IMR-90 (cell line): Measurements from ENCODE around the gene IZUMO4. TPM values are rescaled to one million over a fixed set of nuclear protein-coding genes. Genes with fewer than 3 reads are reported as not detected.

Experiments
- ATAC-seq: fragments of 200-7000 bp; cut with Tn5 transposase; 2 replicates; pipeline ENCODE4 v1.9.1; 2020; ENCODE audit warnings: low read depth, mild to moderate bottlenecking, moderate library complexity
- BruUV-seq: library from RNA; stranded (reverse); fragments of 400-500 nt; replicated peaks from 2 replicates; lab custom pipeline; 2021; lab: Mats Ljungman, UMichigan
- CTCF ChIA-PET: fragments of 300-600 bp; formaldehyde crosslinking; extraction: SDS; loops from one replicate; lab custom pipeline; 2021; ENCODE audit warnings: antibody characterized with exemption; lab: Yijun Ruan, JAX
- POLR2A ChIA-PET: fragments of 300-600 bp; sonication (Branson Sonifier 250); formaldehyde crosslinking; loops from one replicate; lab custom pipeline; 2022; ENCODE audit warnings: antibody characterized with exemption; ENCODE audit not compliant: unreplicated experiment; lab: Charles Lee
- DNase-seq: peaks from one replicate; pipeline ENCODE4 v3.0.0; 2013
- H2AFZ ChIP-seq: replicated peaks from 2 replicates; pipeline ENCODE3; 2013; ENCODE audit warnings: low read length, mild to moderate bottlenecking; ENCODE audit not compliant: poor library complexity
- H2AK5ac ChIP-seq: 2 replicates; pipeline ENCODE4 v1.6.1; 2013; ENCODE audit warnings: low read depth, low read length, inconsistent platforms
- H2AK9ac ChIP-seq: replicated peaks from 2 replicates; pipeline ENCODE3; 2013; ENCODE audit warnings: mild to moderate bottlenecking, low read depth, low read length, moderate library complexity; ENCODE audit not compliant: poor library complexity
- H2BK120ac ChIP-seq: 2 replicates; pipeline ENCODE4 v1.6.1; 2013; ENCODE audit warnings: low read depth, low read length, inconsistent platforms
- H2BK15ac ChIP-seq: 3 replicates; pipeline ENCODE4 v1.6.1; 2013; ENCODE audit warnings: low read depth, low read length, inconsistent platforms
- H2BK20ac ChIP-seq: 2 replicates; pipeline ENCODE4 v1.6.1; 2013; ENCODE audit warnings: low read depth, mild to moderate bottlenecking, inconsistent platforms, low read length, moderate library complexity
- H2BK5ac ChIP-seq: 2 replicates; pipeline ENCODE4 v1.6.1; 2013; ENCODE audit warnings: mild to moderate bottlenecking, low read depth, low read length, inconsistent platforms; ENCODE audit not compliant: poor library complexity, severe bottlenecking
- H3K14ac ChIP-seq: replicated peaks from 2 replicates; pipeline ENCODE4 v1.6.1; 2013; ENCODE audit warnings: low read depth, low read length, inconsistent platforms
- H3K18ac ChIP-seq: 2 replicates; pipeline ENCODE4 v1.6.1; 2013; ENCODE audit warnings: low read depth, low read length, control low read depth
- H3K23ac ChIP-seq: 2 replicates; pipeline ENCODE4 v1.6.1; 2013; ENCODE audit warnings: low read depth, low read length, inconsistent platforms
- H3K27ac ChIP-seq: 2 replicates; pipeline ENCODE4 v1.5.1; 2013; ENCODE audit warnings: mild to moderate bottlenecking, control low read depth, low read length; ENCODE audit not compliant: insufficient read depth
- H3K27me3 ChIP-seq: 2 replicates; pipeline ENCODE4 v1.6.1; 2013; ENCODE audit warnings: low read length; ENCODE audit not compliant: control insufficient read depth, insufficient read depth
- H3K36me3 ChIP-seq: 2 replicates; pipeline ENCODE4 v1.6.1; 2013; ENCODE audit warnings: low read length, mixed read lengths; ENCODE audit not compliant: control insufficient read depth, insufficient read depth
- H3K4ac ChIP-seq: 2 replicates; pipeline ENCODE4 v1.6.1; 2013; ENCODE audit warnings: low read depth, low read length, inconsistent platforms
- H3K4me1 ChIP-seq: 2 replicates; pipeline ENCODE4 v1.6.1; 2013; ENCODE audit warnings: low read length, mixed read lengths; ENCODE audit not compliant: control insufficient read depth, insufficient read depth
- H3K4me2 ChIP-seq: 2 replicates; pipeline ENCODE4 v1.6.1; 2013; ENCODE audit warnings: low read depth, mild to moderate bottlenecking, control low read depth, low read length, moderate library complexity
- H3K4me3 ChIP-seq: 2 replicates; pipeline ENCODE4 v1.5.1; 2013; ENCODE audit warnings: low read depth, mild to moderate bottlenecking, control low read depth, low read length, moderate library complexity; ENCODE audit not compliant: insufficient read depth
- H3K56ac ChIP-seq: 2 replicates; pipeline ENCODE4 v1.6.1; 2013; ENCODE audit warnings: low read length, inconsistent platforms; ENCODE audit not compliant: insufficient read depth; ENCODE audit errors: extremely low read depth
- H3K79me1 ChIP-seq, 2 experiments: 2 replicates each; pipeline ENCODE4 v1.6.1; 2013; ENCODE audit warnings: low read length in 2 of 2, inconsistent platforms in 1 of 2, low read depth in 1 of 2
- H3K9ac ChIP-seq: 2 replicates; pipeline ENCODE4 v1.6.1; 2013; ENCODE audit warnings: low read depth, low read length, control low read depth
- H3K9me1 ChIP-seq: 2 replicates; pipeline ENCODE4 v1.6.1; 2013; ENCODE audit warnings: low read length, inconsistent platforms; ENCODE audit not compliant: insufficient read depth
- H3K9me3 ChIP-seq: 2 replicates; pipeline ENCODE4 v1.6.1; 2013; ENCODE audit warnings: low read length; ENCODE audit not compliant: control insufficient read depth, insufficient read depth
- H4K20me1 ChIP-seq: 2 replicates; pipeline ENCODE4 v1.6.1; 2013; ENCODE audit warnings: low read length, inconsistent platforms; ENCODE audit not compliant: insufficient read depth
- H4K5ac ChIP-seq: 2 replicates; pipeline ENCODE4 v1.6.1; 2013; ENCODE audit warnings: mild to moderate bottlenecking, low read depth, low read length, control low read depth
- H4K8ac ChIP-seq, 2 experiments: 2 replicates each; pipeline ENCODE4 v1.6.1; 2013; ENCODE audit warnings: low read depth in 2 of 2, low read length in 2 of 2, control low read depth in 1 of 2, inconsistent platforms in 1 of 2
- H4K91ac ChIP-seq: 2 replicates; pipeline ENCODE4 v1.6.1; 2013; ENCODE audit warnings: low read depth, low read length, inconsistent platforms; ENCODE audit not compliant: insufficient read depth
- CEBPB ChIP-seq: IDR thresholded peaks from 2 replicates; pipeline ENCODE4 v1.6.1; 2012; ENCODE audit warnings: low read depth, low read length, improper control_type of control experiment
- CHD1 ChIP-seq: IDR thresholded peaks from 2 replicates; pipeline ENCODE4 v1.6.1; 2012; ENCODE audit warnings: low read depth, low read length, improper control_type of control experiment
- FOS ChIP-seq: fragments of 150-350 bp; IDR thresholded peaks from 2 replicates; pipeline ENCODE4 v1.6.1; 2016; ENCODE audit warnings: low read depth, low read length
- MAFK ChIP-seq: IDR thresholded peaks from 2 replicates; pipeline ENCODE4 v1.6.1; 2012; ENCODE audit warnings: low read depth, low read length, improper control_type of control experiment
- MXI1 ChIP-seq: IDR thresholded peaks from 2 replicates; pipeline ENCODE4 v1.6.1; 2012; ENCODE audit warnings: low read depth, mild to moderate bottlenecking, low read length, moderate library complexity, borderline replicate concordance
- NFE2L2 ChIP-seq: fragments of 150-350 bp; IDR thresholded peaks from 2 replicates; pipeline ENCODE4 v1.6.1; 2016; ENCODE audit warnings: low read depth, mild to moderate bottlenecking, low read length
- POLR2A ChIP-seq: IDR thresholded peaks from 2 replicates; pipeline ENCODE4 v1.6.1; 2012; ENCODE audit warnings: mild to moderate bottlenecking, low read depth, low read length
- RAD21 ChIP-seq: IDR thresholded peaks from 2 replicates; pipeline ENCODE4 v1.6.1; 2012; ENCODE audit warnings: low read length, improper control_type of control experiment
- RCOR1 ChIP-seq: IDR thresholded peaks from 2 replicates; pipeline ENCODE4 v1.6.1; 2012; ENCODE audit warnings: mild to moderate bottlenecking, low read length, improper control_type of control experiment; ENCODE audit not compliant: insufficient replicate concordance
- SMC3 ChIP-seq: fragments of 150-350 bp; IDR thresholded peaks from 2 replicates; pipeline ENCODE4 v1.6.1; 2016; ENCODE audit warnings: low read depth, mild to moderate bottlenecking, antibody characterized with exemption, low read length, moderate library complexity
- WGBS, 2 experiments: methylation state at CpG; one replicate each; pipeline versions ENCODE4 v1.1.5 to v1.1.7; 2013; ENCODE audit warnings: missing lambda C conversion rate in 2 of 2; ENCODE audit not compliant: insufficient read length in 1 of 2; ENCODE audit errors: extremely low coverage in 2 of 2; 5-methylcytosine and 5-hydroxymethylcytosine counted together
- dilution Hi-C: fragments of 300-500 bp; cut with HindIII; formaldehyde crosslinking; loops from one replicate; pipeline ENCODE4 v1.14.3; 2018; ENCODE audit warnings: low sequenced_read_pairs; ENCODE audit not compliant: unreplicated experiment
- in situ Hi-C: fragments of 300-500 bp; cut with MboI; formaldehyde crosslinking; loops from 3 replicates; pipeline ENCODE4 v1.14.3; 2019; ENCODE audit warnings: low sequenced_read_pairs, inconsistent platforms, mixed read lengths
- intact Hi-C: fragments of 100-400 bp; cut with micrococcal nuclease; formaldehyde crosslinking; loops from 2 replicates; pipeline ENCODE4 v1.10.0; 2022
- polyA plus RNA-seq, 3 experiments: library from polyadenylated mRNA; depleted of rRNA; stranded (reverse); fragments of >200 nt; gene quantifications; 2 replicates each; pipeline ENCODE4 v1.2.3, GENCODE V29; 2012; ENCODE audit warnings: low replicate concordance in 1 of 3
- total RNA-seq: library from RNA; depleted of rRNA; stranded (reverse); fragments of >200 nt; gene quantifications from 2 replicates; pipeline ENCODE4 v1.2.3, GENCODE V29; 2012
- TF ChIP-seq, protein P1 (sequence below): conservative IDR thresholded peaks from 2 replicates; pipeline ENCODE4 v1.5.1; 2012; ENCODE audit warnings: mild to moderate bottlenecking, low read depth, low read length, improper control_type of control experiment
- TF ChIP-seq, protein P2 (sequence below): fragments of 150-350 bp; IDR thresholded peaks from 2 replicates; pipeline ENCODE4 v1.6.1; 2017; ENCODE audit warnings: mild to moderate bottlenecking, antibody characterized with exemption, low read length, low read depth

Gene IZUMO4
- total and polyA plus RNA-seq, 2 of the 4 experiments (the other 2 are of a cell fraction): 0.72 to 2.8 TPM

DNA sequence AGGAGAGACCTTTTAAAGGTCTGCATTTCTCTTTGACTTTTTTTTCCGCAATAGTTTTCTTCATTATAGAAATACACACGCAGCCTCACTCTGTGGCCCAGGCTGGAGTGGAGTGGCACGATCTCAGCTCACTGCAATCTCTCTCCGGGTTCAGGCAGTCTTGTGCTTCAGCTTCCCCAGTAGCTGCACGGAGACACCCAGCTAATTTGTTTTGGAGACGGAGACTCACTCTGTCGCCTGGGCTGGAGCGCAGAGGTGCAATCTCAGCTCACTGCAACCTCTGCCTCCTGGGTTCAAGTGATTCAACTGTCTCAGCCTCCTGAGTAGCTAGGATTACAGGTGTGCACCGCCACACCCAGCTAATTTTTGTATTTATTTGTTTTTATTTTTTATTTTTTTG lies 33.9 kb upstream of the IZUMO4 start:
- Histone ChIP-seq H2AK9ac (peak overlapping the region; percentile 97), H2BK5ac (no peak overlapping the region), H4K5ac (no peak overlapping the region), H3K56ac (no peak overlapping the region), H2BK120ac (no peak overlapping the region), H3K23ac (no peak overlapping the region), H3K36me3 (no peaks in the 10 kb centered on the region), H3K4me1 (peaks cover 22% of the 10 kb centered on the region), H4K20me1 (no peaks in the 10 kb centered on the region), H3K14ac (no peak overlapping the region), H4K91ac (no peak overlapping the region), H2BK15ac (no peak overlapping the region), H3K4me2 (no peak overlapping the region), H3K4ac (no peak overlapping the region; the same call in 1 of the 2 replicates), H3K27ac (no peak overlapping the region), H3K9ac (no peak overlapping the region), H3K9me3 (no peaks in the 10 kb centered on the region), H2AK5ac (peak overlapping the region; percentile 91; the same call in 1 of the 2 replicates), H3K18ac (no peak overlapping the region), H4K8ac (no peak overlapping the region), H3K9me1 (peaks cover 7% of the 10 kb centered on the region), H2AFZ (peak overlapping the region; percentile 99), H2BK20ac (no peak overlapping the region), H3K4me3 (no peak overlapping the region), H3K27me3 (no peaks in the 10 kb centered on the region), H3K79me1 (peaks cover 5 to 30% of the 10 kb centered on the region in 2 experiments; a peak in 3 of 4 replicates)
- no TSS peak for BruUV-seq
- intact Hi-C loops: no loop called here
- dilution Hi-C loops: no loop called here
- ChIA-PET CTCF (no interaction called here), POLR2A (no interaction called here)
- 81% methylated on average over 6 of the region's 9 CpGs; no CpG with 5 or more reads in 1 of the 2 experiments for WGBS, 2 experiments
- in situ Hi-C loops: no loop called here
- TF ChIP-seq MAFK (no peak), RCOR1 (no peak), RAD21 (no peak), CHD1 (no peak), FOS (no peak), MXI1 (no peak), NFE2L2 (no peak), CEBPB (no peak), POLR2A (no peak), SMC3 (no peak)
- TF ChIP-seq, protein P1, sequence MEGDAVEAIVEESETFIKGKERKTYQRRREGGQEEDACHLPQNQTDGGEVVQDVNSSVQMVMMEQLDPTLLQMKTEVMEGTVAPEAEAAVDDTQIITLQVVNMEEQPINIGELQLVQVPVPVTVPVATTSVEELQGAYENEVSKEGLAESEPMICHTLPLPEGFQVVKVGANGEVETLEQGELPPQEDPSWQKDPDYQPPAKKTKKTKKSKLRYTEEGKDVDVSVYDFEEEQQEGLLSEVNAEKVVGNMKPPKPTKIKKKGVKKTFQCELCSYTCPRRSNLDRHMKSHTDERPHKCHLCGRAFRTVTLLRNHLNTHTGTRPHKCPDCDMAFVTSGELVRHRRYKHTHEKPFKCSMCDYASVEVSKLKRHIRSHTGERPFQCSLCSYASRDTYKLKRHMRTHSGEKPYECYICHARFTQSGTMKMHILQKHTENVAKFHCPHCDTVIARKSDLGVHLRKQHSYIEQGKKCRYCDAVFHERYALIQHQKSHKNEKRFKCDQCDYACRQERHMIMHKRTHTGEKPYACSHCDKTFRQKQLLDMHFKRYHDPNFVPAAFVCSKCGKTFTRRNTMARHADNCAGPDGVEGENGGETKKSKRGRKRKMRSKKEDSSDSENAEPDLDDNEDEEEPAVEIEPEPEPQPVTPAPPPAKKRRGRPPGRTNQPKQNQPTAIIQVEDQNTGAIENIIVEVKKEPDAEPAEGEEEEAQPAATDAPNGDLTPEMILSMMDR: no peak
- TF ChIP-seq, protein P2, sequence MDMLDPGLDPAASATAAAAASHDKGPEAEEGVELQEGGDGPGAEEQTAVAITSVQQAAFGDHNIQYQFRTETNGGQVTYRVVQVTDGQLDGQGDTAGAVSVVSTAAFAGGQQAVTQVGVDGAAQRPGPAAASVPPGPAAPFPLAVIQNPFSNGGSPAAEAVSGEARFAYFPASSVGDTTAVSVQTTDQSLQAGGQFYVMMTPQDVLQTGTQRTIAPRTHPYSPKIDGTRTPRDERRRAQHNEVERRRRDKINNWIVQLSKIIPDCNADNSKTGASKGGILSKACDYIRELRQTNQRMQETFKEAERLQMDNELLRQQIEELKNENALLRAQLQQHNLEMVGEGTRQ: no peak
- no peak for DNase-seq
- ATAC-seq: no peak
